Colonic mucosa (tissue), 4 donors: ENCODE data around the gene ZNF414. TPM values are rescaled to one million over a fixed set of nuclear protein-coding genes. Genes with fewer than 3 reads are reported as not detected.

Experiments
- DNase-seq: peaks from one replicate; pipeline ENCODE4 v3.0.0-alpha.2; 2020
- H3K27ac ChIP-seq: fragments of 200-600 bp; one replicate; pipeline ENCODE4 v1.8.0; 2021
- H3K27me3 ChIP-seq: fragments of 200-600 bp; one replicate; pipeline ENCODE4 v1.8.0; 2021
- H3K36me3 ChIP-seq: fragments of 200-600 bp; one replicate; pipeline ENCODE4 v1.8.0; 2021
- H3K4me1 ChIP-seq: fragments of 200-600 bp; one replicate; pipeline ENCODE4 v1.8.0; 2021; ENCODE audit warnings: mild to moderate bottlenecking
- H3K4me3 ChIP-seq: fragments of 200-600 bp; one replicate; pipeline ENCODE4 v1.8.0; 2021
- H3K9ac ChIP-seq, 2 donors: one replicate each; pipeline ENCODE4 v1.7.0; 2013; ENCODE audit warnings: control low read depth in 2 of 2, low read depth in 2 of 2, low read length in 2 of 2
- H3K9me3 ChIP-seq: fragments of 200-600 bp; one replicate; pipeline ENCODE4 v1.8.0; 2021
- CTCF ChIP-seq: fragments of 200-600 bp; IDR thresholded peaks from one replicate; pipeline ENCODE4 v1.8.0; 2022; ENCODE audit warnings: antibody characterized with exemption, mild to moderate bottlenecking
- intact Hi-C: fragments of 100-400 bp; cut with DNase I; formaldehyde crosslinking; loops from one replicate; pipeline ENCODE4 v1.14.1; 2022
- total RNA-seq, 2 donors: library from RNA; stranded (reverse); fragmentation: NEBNext Ultra II Directional in 1 of 2; extraction: Animal tissue kit (Norgen Biotek cat#: 25700) in 1 of 2; gene quantifications; one replicate each; pipeline ENCODE4 v1.2.1, GENCODE V29; 2021
- donor health status: healthy.
- donor health status: DM: no; HTN: no; CAD: no.
- donor health status: DM: no; HTN: no; CAD: no.

Gene ZNF414
- total RNA-seq, 2 donors from 2014 or later = 19.5 to 31.9 TPM

GRCh38 chr19:8511573-8512101 is 2.3 kb downstream of the ZNF414 start:
- no peaks in the 10 kb centered on the region for H3K36me3 ChIP-seq
- no peak overlapping the region for H3K9ac ChIP-seq
- H3K27me3 ChIP-seq = no peaks in the 10 kb centered on the region
- peaks cover 6% of the 10 kb centered on the region for H3K4me1 ChIP-seq
- intact Hi-C loops = no loop called here
- TF ChIP-seq CTCF = no peak
- no peaks in the 10 kb centered on the region for H3K9me3 ChIP-seq
- no peak overlapping the region for H3K27ac ChIP-seq
- peak; percentile 53 for DNase-seq
- H3K4me3 ChIP-seq = no peak overlapping the region

GRCh38 chr19:8510589-8511115 is 3.3 kb downstream of the ZNF414 start:
- no peaks in the 10 kb centered on the region for H3K36me3 ChIP-seq
- H3K9me3 ChIP-seq = no peaks in the 10 kb centered on the region
- H3K27ac ChIP-seq = no peak overlapping the region
- H3K4me1 ChIP-seq = peaks cover 6% of the 10 kb centered on the region
- H3K4me3 ChIP-seq = no peak overlapping the region
- no peaks in the 10 kb centered on the region for H3K27me3 ChIP-seq
- DNase-seq = no peak
- intact Hi-C loops = no loop called here
- H3K9ac ChIP-seq = no peak overlapping the region
- TF ChIP-seq CTCF = no peak

- no peak for DNase-seq
- Histone ChIP-seq H3K9ac (peak overlapping the region; percentile 53 to 55), H3K4me3 (peak overlapping the region; percentile 58), H3K36me3 (no peaks in the 10 kb centered on the region), H3K4me1 (no peaks in the 10 kb centered on the region), H3K27me3 (no peaks in the 10 kb centered on the region), H3K27ac (no peak overlapping the region), H3K9me3 (no peaks in the 10 kb centered on the region)
- intact Hi-C loops = loop anchor here (5.0 kb wide), 1 partner anchor 154 kb away; no protein-coding TSS in a partner anchor
- TF ChIP-seq CTCF = no peak
Measured at GRCh38 chr19:8506402-8506957, 7.5 kb downstream of the ZNF414 start.

- TF ChIP-seq CTCF = peak; percentile 70
- no peaks in the 10 kb centered on the region for H3K4me1 ChIP-seq
- H3K27ac ChIP-seq = no peak overlapping the region
- DNase-seq = peak; percentile 85
- intact Hi-C loops = loop anchor here (5.0 kb wide), 1 partner anchor 154 kb away; no protein-coding TSS in a partner anchor
- peak overlapping the region; percentile 58 for H3K4me3 ChIP-seq
- H3K9ac ChIP-seq = peak overlapping the region; percentile 53 to 61
- no peaks in the 10 kb centered on the region for H3K36me3 ChIP-seq
- H3K27me3 ChIP-seq = no peaks in the 10 kb centered on the region
- no peaks in the 10 kb centered on the region for H3K9me3 ChIP-seq
Measured at GRCh38 chr19:8505680-8506401, 8.1 kb downstream of the ZNF414 start.

- TF ChIP-seq CTCF = no peak
- Histone ChIP-seq H3K36me3 (no peaks in the 10 kb centered on the region), H3K9me3 (no peaks in the 10 kb centered on the region), H3K27ac (no peak overlapping the region), H3K4me3 (no peak overlapping the region), H3K9ac (no peak overlapping the region), H3K27me3 (no peaks in the 10 kb centered on the region), H3K4me1 (no peaks in the 10 kb centered on the region)
- no peak for DNase-seq
- intact Hi-C loops = loop anchor here (5.0 kb wide), 2 partner anchors 93 to 153 kb away; partner anchors contain the start of gene MARCHF2
Measured at GRCh38 chr19:8504919-8505318, 9.0 kb downstream of the ZNF414 start.
